ENCODE results near the gene EMID1.

Gene EMID1

GRCh38 chr22:29266564-29267461 lies 61.1 kb downstream of the EMID1 start:
- H3K4me1 ChIP-seq (ENCODE audit: control insufficient read depth, insufficient read depth, low read length): peaks cover 30% of the 10 kb centered on the region
- peak overlapping the region; percentile 98 for H3K4me3 ChIP-seq (ENCODE audit: low read length)
- H3K36me3 ChIP-seq (ENCODE audit: control insufficient read depth, insufficient read depth, low read length): no peaks in the 10 kb centered on the region
- peak overlapping the region; percentile 100 for H3K27ac ChIP-seq (ENCODE audit: low read depth, low read length)
- peak overlapping the region; percentile 64 for H3K9ac ChIP-seq (ENCODE audit: low read length)
- no peaks in the 10 kb centered on the region for H3K27me3 ChIP-seq (ENCODE audit: control insufficient read depth, insufficient read depth, low read length)

- H3K4me1 ChIP-seq (ENCODE audit: control insufficient read depth, insufficient read depth, low read length): peaks cover 34% of the 10 kb centered on the region
- H3K27me3 ChIP-seq (ENCODE audit: control insufficient read depth, insufficient read depth, low read length): no peaks in the 10 kb centered on the region
- peak overlapping the region; percentile 64 for H3K9ac ChIP-seq (ENCODE audit: low read length)
- peak overlapping the region; percentile 98 for H3K4me3 ChIP-seq (ENCODE audit: low read length)
- peaks cover 3% of the 10 kb centered on the region for H3K36me3 ChIP-seq (ENCODE audit: control insufficient read depth, insufficient read depth, low read length)
- H3K27ac ChIP-seq (ENCODE audit: low read depth, low read length): peak overlapping the region; percentile 100
Measured at GRCh38 chr22:29267462-29267857, 61.8 kb downstream of the EMID1 start.

DNA sequence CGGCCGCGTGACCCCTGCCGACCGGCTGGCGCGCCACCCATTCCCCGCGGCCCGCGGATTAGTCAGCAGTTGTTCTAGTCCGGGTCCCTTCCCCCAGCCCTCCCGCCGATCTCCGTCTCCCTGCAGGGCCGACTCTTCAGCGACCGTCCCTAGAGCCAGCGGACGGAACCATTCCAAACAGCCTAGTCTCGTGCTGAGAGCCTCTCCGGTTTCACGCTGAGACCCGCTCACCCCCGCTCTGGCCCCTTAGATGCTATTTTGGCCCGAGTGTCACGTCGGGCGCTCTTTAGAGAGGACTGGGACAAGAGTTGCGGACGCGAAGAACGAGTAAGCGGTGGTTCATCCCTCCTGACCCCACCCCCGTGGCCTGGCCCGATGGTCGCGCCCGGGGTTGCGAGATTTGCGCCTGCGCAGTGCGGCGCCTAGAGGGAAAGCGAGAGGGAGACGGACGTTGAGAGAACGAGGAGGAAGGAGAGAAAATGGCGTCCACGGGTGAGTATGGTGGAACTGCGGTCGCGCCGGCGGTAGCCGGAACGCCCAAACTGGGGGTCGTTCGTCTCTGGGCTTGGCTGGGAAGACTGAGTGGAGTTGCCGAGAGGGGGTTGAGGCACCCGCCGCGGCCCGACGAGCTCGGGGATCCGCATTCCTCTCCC lies 62.3 kb downstream of the EMID1 start, which contains the start of the genes EWSR1 and RHBDD3:
EWSR1 (plus strand) TSS at position 411 of the 653 bp plus-strand sequence; CDS start at position 480, 69 bp downstream.
RHBDD3 (minus strand) TSS at position 124 of the 653 bp plus-strand sequence. CDS start 2,355 bp downstream, outside the sequence.
- Histone ChIP-seq H3K27ac (ENCODE audit: low read depth, low read length) (peak within 1 kb of the TSS; percentile 100), H3K27me3 (ENCODE audit: control insufficient read depth, insufficient read depth, low read length) (no peaks in the 10 kb centered on the region), H3K36me3 (ENCODE audit: control insufficient read depth, insufficient read depth, low read length) (peaks cover 9% of the 10 kb centered on the region), H3K4me1 (ENCODE audit: control insufficient read depth, insufficient read depth, low read length) (peaks cover 37% of the 10 kb centered on the region), H3K4me3 (ENCODE audit: low read length) (peak within 1 kb of the TSS; percentile 98), H3K9ac (ENCODE audit: low read length) (peak within 1 kb of the TSS; percentile 98)

DNA sequence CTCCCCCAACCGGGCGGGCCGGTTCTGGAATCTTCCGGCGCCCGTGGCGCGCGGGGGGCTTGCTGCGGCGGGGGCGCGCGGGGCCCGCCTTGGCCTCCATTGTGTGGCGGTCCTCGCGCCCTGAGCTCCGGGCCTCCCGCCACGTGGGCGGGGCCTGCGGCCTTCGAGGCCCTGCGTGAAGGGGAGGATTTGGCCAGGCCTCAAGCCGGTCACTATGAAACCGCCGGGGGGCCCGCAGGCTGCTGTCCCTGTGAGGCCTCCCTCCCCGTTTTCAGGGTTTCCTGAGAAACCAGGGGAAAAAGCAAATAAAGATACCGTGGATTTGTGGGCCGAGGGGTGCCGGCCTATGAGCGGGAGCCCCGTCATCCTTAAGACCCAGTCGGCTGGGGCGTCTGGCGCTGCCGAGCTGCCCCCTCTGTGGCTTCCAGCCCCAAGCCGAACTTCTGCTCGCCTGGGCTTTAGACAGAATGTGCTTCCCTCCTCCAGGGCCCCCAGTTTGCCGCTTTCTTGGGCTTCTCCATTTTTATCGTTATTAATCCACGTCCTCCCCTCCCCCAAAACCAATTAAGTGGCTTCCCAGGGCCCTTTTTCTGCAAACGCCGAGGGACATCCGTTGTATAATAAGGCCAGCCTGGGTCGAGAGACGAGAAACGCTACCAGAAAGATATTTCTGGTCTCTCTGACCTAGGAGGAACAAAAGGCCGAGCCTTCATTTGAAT lies 63.0 kb downstream of the EMID1 start:
- Histone ChIP-seq H3K4me1 (ENCODE audit: control insufficient read depth, insufficient read depth, low read length) (peaks cover 37% of the 10 kb centered on the region), H3K27ac (ENCODE audit: low read depth, low read length) (peak overlapping the region; percentile 100), H3K27me3 (ENCODE audit: control insufficient read depth, insufficient read depth, low read length) (no peaks in the 10 kb centered on the region), H3K4me3 (ENCODE audit: low read length) (peak overlapping the region; percentile 98), H3K36me3 (ENCODE audit: control insufficient read depth, insufficient read depth, low read length) (peaks cover 14% of the 10 kb centered on the region), H3K9ac (ENCODE audit: low read length) (peak overlapping the region; percentile 98)

DNA sequence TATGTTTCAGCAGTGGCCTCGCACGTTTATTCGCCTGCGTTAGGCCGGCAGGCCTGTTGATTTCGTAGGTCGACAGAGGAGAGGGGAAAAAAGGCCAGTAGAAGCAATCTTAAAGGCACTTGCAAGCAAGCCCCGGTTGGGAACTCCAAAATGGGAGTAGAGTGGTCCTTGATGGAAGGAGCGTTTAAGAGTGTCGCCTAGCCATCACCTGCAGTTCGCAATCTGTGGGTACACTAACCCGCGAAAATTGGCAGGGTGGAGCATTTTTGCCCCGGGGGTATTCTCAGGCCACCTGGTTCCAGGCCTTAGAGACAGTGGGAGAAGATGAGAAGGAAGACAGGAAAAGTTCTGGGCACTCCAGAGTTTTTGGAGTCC lies 63.5 kb downstream of the EMID1 start:
- peak overlapping the region; percentile 100 for H3K27ac ChIP-seq (ENCODE audit: low read depth, low read length)
- peak overlapping the region; percentile 98 for H3K9ac ChIP-seq (ENCODE audit: low read length)
- no peaks in the 10 kb centered on the region for H3K27me3 ChIP-seq (ENCODE audit: control insufficient read depth, insufficient read depth, low read length)
- H3K36me3 ChIP-seq (ENCODE audit: control insufficient read depth, insufficient read depth, low read length): peaks cover 19% of the 10 kb centered on the region
- peak overlapping the region; percentile 98 for H3K4me3 ChIP-seq (ENCODE audit: low read length)
- H3K4me1 ChIP-seq (ENCODE audit: control insufficient read depth, insufficient read depth, low read length): peaks cover 37% of the 10 kb centered on the region

- Histone ChIP-seq H3K4me1 (ENCODE audit: control insufficient read depth, insufficient read depth, low read length) (peaks cover 37% of the 10 kb centered on the region), H3K4me3 (ENCODE audit: low read length) (peak overlapping the region; percentile 98), H3K36me3 (ENCODE audit: control insufficient read depth, insufficient read depth, low read length) (peaks cover 21% of the 10 kb centered on the region), H3K9ac (ENCODE audit: low read length) (peak overlapping the region; percentile 4), H3K27ac (ENCODE audit: low read depth, low read length) (peak overlapping the region; percentile 100), H3K27me3 (ENCODE audit: control insufficient read depth, insufficient read depth, low read length) (no peaks in the 10 kb centered on the region)
Measured at GRCh38 chr22:29269731-29270474, 64.2 kb downstream of the EMID1 start.

DNA sequence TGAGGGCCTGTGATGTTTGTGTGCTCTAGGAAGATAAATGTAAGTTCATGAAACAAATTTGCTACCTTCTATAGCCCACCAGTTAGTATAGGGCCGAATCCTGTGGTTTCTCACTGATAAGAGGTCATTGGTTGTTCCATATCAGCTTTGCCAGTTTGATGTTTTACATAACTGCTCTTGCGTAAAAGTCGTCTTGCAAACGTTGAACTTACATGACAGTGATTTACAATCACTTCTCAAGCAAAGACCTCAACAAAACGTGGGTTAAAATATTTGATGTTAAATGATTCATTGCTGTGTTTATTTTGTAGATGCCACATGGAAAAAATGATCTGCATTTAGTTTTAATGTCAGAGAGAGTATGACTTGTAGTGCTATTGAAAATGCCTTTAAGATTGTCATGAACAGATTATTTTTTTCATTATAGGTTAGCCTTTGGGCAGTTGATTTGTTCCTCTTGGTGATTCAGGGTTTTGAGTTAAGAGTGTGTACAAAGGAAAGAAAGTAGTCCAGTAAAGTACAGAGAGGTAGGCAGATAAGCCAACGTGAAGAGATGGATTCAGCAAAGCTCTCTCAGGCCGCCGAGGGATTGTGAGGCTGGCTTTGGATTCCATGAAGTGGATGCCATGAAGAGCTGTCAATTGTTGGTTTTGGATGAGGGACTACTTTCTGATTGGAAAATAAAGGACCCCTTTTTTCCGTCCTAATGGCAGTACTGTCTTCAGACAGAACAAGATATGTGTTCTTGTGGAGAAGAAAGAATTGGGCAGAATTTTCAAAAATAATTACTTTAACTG lies 65.0 kb downstream of the EMID1 start:
- peak overlapping the region; percentile 49 for H3K27ac ChIP-seq (ENCODE audit: low read depth, low read length)
- H3K36me3 ChIP-seq (ENCODE audit: control insufficient read depth, insufficient read depth, low read length): peaks cover 25% of the 10 kb centered on the region
- H3K9ac ChIP-seq (ENCODE audit: low read length): peak overlapping the region; percentile 3
- H3K27me3 ChIP-seq (ENCODE audit: control insufficient read depth, insufficient read depth, low read length): no peaks in the 10 kb centered on the region
- H3K4me1 ChIP-seq (ENCODE audit: control insufficient read depth, insufficient read depth, low read length): peaks cover 39% of the 10 kb centered on the region
- H3K4me3 ChIP-seq (ENCODE audit: low read length): peak overlapping the region; percentile 98

DNA sequence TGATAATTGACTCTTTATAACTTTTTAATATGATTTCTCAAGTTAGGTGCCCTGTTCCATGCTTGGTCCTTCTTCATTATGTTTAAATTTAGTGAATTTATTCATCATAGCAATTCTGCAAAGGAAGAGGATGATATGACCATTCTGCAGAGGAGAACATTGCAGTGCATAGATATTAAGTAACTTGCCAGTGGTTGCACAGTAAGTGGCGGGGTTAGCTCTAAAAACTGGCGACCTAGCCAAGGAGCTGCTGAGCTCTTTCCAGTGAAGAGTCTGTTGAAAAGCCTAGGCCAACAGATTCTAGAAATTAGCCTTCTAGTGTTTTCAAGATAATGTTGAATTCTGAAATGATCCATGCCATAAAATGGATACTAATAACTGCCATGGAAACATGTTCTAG lies 66.9 kb downstream of the EMID1 start:
- Histone ChIP-seq H3K27ac (ENCODE audit: low read depth, low read length) (no peak overlapping the region), H3K36me3 (ENCODE audit: control insufficient read depth, insufficient read depth, low read length) (peaks cover 28% of the 10 kb centered on the region), H3K9ac (ENCODE audit: low read length) (no peak overlapping the region), H3K27me3 (ENCODE audit: control insufficient read depth, insufficient read depth, low read length) (no peaks in the 10 kb centered on the region), H3K4me1 (ENCODE audit: control insufficient read depth, insufficient read depth, low read length) (peaks cover 33% of the 10 kb centered on the region), H3K4me3 (ENCODE audit: low read length) (no peak overlapping the region)

- Histone ChIP-seq H3K4me3 (ENCODE audit: low read length) (no peak overlapping the region), H3K36me3 (ENCODE audit: control insufficient read depth, insufficient read depth, low read length) (peaks cover 47% of the 10 kb centered on the region), H3K27me3 (ENCODE audit: control insufficient read depth, insufficient read depth, low read length) (no peaks in the 10 kb centered on the region), H3K4me1 (ENCODE audit: control insufficient read depth, insufficient read depth, low read length) (peaks cover 25% of the 10 kb centered on the region), H3K9ac (ENCODE audit: low read length) (no peak overlapping the region), H3K27ac (ENCODE audit: low read depth, low read length) (no peak overlapping the region)
Measured at GRCh38 chr22:29275167-29275566, 69.5 kb downstream of the EMID1 start.

DNA sequence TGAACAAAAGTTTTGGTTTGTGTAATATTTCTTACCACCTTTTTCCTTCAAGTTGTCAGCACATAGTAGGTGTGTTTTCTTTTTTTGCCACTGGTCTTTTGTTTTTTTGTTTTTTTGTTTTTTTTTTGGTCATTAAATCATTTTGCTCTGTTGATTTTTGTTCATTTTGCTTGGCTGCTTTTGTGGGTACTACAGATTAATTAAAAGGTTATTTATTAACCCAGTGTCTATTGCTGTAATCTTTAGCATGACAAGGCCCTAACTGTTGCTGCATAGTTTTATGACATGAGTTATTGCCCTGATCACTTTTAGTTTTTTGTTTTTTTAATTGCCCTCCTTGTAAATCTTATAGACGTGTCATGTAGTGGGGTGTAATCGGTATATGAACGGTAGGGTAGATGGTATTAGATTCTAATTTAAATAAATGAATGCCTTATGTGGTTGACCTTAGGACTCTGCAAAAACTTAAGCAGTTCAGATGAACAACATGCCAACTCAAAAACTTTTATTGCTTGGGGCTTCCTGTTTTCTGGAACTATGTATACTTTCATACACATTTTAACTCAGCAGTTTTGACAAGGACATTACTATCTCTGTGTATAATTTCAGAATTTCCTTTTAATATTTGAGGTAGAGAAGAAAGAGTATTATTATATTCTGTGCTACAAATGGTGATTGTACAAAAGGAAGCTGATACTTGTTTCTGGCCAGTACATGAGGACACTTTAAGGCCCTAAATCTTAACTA lies 70.3 kb downstream of the EMID1 start:
- Histone ChIP-seq H3K27ac (ENCODE audit: low read depth, low read length) (no peak overlapping the region), H3K27me3 (ENCODE audit: control insufficient read depth, insufficient read depth, low read length) (no peaks in the 10 kb centered on the region), H3K4me3 (ENCODE audit: low read length) (no peak overlapping the region), H3K4me1 (ENCODE audit: control insufficient read depth, insufficient read depth, low read length) (peaks cover 17% of the 10 kb centered on the region), H3K36me3 (ENCODE audit: control insufficient read depth, insufficient read depth, low read length) (peaks cover 48% of the 10 kb centered on the region), H3K9ac (ENCODE audit: low read length) (no peak overlapping the region)

All from rectal smooth muscle tissue (tissue), 1 donor.